Ishikawa (cell line): ENCODE results near the gene ZCCHC24.

Experiments
- CEBPB ChIP-seq: IDR thresholded peaks from 2 replicates; pipeline ENCODE4 v1.6.1; 2012
- CREB1 ChIP-seq: IDR thresholded peaks from 2 replicates; pipeline ENCODE4 v1.6.1; 2012; ENCODE audit warnings: low read depth
- EGR1 ChIP-seq: IDR thresholded peaks from 2 replicates; pipeline ENCODE4 v1.6.1; 2012
- EP300 ChIP-seq: IDR thresholded peaks from 2 replicates; pipeline ENCODE4 v1.6.1; 2012; ENCODE audit warnings: borderline replicate concordance
- FOXM1 ChIP-seq: IDR thresholded peaks from 2 replicates; pipeline ENCODE4 v1.6.1; 2012; ENCODE audit warnings: low read depth, borderline replicate concordance
- MAX ChIP-seq: IDR thresholded peaks from 2 replicates; pipeline ENCODE4 v1.6.1; 2012
- NFIC ChIP-seq: IDR thresholded peaks from 2 replicates; pipeline ENCODE4 v1.6.1; 2012
- RAD21 ChIP-seq: IDR thresholded peaks from 2 replicates; pipeline ENCODE4 v1.6.1; 2012; ENCODE audit warnings: low read depth
- TAF1 ChIP-seq: IDR thresholded peaks from 2 replicates; pipeline ENCODE4 v1.6.1; 2012; ENCODE audit warnings: low read depth, mild to moderate bottlenecking
- TEAD4 ChIP-seq: IDR thresholded peaks from 2 replicates; pipeline ENCODE4 v1.6.1; 2012
- USF1 ChIP-seq: IDR thresholded peaks from 2 replicates; pipeline ENCODE4 v1.6.1; 2012
- YY1 ChIP-seq: IDR thresholded peaks from 2 replicates; pipeline ENCODE4 v1.6.1; 2012; ENCODE audit warnings: low read depth
- ZBTB7A ChIP-seq: IDR thresholded peaks from 2 replicates; pipeline ENCODE4 v1.6.1; 2012; ENCODE audit warnings: low read depth
- TF ChIP-seq, protein P1 (sequence below): IDR thresholded peaks from 2 replicates; pipeline ENCODE4 v1.6.1; 2012; ENCODE audit warnings: low read depth, mild to moderate bottlenecking

DNA sequence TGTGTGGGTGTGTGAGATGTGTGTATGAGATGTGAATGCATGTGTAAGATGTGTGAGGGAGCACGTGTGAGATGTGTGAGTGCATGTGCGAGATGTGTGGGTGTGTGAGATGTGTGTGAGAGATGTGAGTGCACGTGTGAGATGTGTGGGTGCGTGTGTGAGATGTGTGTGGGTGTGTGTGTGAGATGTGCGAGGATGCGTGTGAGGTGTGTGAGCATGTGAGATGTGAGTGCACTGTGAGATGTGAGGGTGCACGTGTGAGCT lies 67.1 kb downstream of the ZCCHC24 start:
- TF ChIP-seq TEAD4 (no peak), CEBPB (no peak), MAX (no peak), RAD21 (no peak), CREB1 (no peak), EP300 (no peak), TAF1 (no peak), USF1 (no peak), ZBTB7A (no peak), EGR1 (no peak), YY1 (no peak), NFIC (no peak), FOXM1 (no peak)
- TF ChIP-seq, protein P1, sequence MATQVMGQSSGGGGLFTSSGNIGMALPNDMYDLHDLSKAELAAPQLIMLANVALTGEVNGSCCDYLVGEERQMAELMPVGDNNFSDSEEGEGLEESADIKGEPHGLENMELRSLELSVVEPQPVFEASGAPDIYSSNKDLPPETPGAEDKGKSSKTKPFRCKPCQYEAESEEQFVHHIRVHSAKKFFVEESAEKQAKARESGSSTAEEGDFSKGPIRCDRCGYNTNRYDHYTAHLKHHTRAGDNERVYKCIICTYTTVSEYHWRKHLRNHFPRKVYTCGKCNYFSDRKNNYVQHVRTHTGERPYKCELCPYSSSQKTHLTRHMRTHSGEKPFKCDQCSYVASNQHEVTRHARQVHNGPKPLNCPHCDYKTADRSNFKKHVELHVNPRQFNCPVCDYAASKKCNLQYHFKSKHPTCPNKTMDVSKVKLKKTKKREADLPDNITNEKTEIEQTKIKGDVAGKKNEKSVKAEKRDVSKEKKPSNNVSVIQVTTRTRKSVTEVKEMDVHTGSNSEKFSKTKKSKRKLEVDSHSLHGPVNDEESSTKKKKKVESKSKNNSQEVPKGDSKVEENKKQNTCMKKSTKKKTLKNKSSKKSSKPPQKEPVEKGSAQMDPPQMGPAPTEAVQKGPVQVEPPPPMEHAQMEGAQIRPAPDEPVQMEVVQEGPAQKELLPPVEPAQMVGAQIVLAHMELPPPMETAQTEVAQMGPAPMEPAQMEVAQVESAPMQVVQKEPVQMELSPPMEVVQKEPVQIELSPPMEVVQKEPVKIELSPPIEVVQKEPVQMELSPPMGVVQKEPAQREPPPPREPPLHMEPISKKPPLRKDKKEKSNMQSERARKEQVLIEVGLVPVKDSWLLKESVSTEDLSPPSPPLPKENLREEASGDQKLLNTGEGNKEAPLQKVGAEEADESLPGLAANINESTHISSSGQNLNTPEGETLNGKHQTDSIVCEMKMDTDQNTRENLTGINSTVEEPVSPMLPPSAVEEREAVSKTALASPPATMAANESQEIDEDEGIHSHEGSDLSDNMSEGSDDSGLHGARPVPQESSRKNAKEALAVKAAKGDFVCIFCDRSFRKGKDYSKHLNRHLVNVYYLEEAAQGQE, result no peak
